Glomerular visceral epithelial cell (primary cell): ENCODE data around the gene MAP2K7.

Source experiments
- DNase-seq: peaks from one replicate; pipeline ENCODE4 v3.0.0-alpha.2; 2016; ENCODE audit errors: extremely low spot score

The MAP2K7 gene

GRCh38 chr19:7866399-7867091, 37.1 kb upstream of the MAP2K7 start:
- DNase-seq = no peak

GRCh38 chr19:7867092-7867844, 36.4 kb upstream of the MAP2K7 start:
- DNase-seq = no peak

- DNase-seq = no peak
Measured at GRCh38 chr19:7868326-7868670, 35.4 kb upstream of the MAP2K7 start.

- DNase-seq = peak; percentile 85
Measured at GRCh38 chr19:7868671-7869452, 34.8 kb upstream of the MAP2K7 start.

GRCh38 chr19:7869453-7869909, 34.2 kb upstream of the MAP2K7 start:
- peak; percentile 50 for DNase-seq

GRCh38 chr19:7869910-7870511, 33.7 kb upstream of the MAP2K7 start:
- peak; percentile 39 for DNase-seq

- DNase-seq = peak; percentile 69
Measured at GRCh38 chr19:7870571-7871436, 32.9 kb upstream of the MAP2K7 start.

GRCh38 chr19:7871437-7872305, 32.0 kb upstream of the MAP2K7 start:
- DNase-seq = peak; percentile 91

GRCh38 chr19:7872306-7873204, 31.1 kb upstream of the MAP2K7 start:
- DNase-seq = no peak

GRCh38 chr19:7873304-7874075, 30.2 kb upstream of the MAP2K7 start:
- no peak for DNase-seq

GRCh38 chr19:7874076-7874896, 29.4 kb upstream of the MAP2K7 start, which contains the start of gene PRR36:
Gene PRR36 (minus strand): TSS chr19:7874390. CDS start chr19:7873689, 701 bp downstream.
- DNase-seq = peak; percentile 44

GRCh38 chr19:7874897-7875273, 28.8 kb upstream of the MAP2K7 start:
- no peak for DNase-seq

GRCh38 chr19:7877249-7877836, 26.3 kb upstream of the MAP2K7 start:
- no peak for DNase-seq

- DNase-seq = no peak
Measured at GRCh38 chr19:7879111-7879807, 24.4 kb upstream of the MAP2K7 start.

- DNase-seq = no peak
Measured at GRCh38 chr19:7879836-7880235, 23.8 kb upstream of the MAP2K7 start.

- DNase-seq = no peak
Measured at GRCh38 chr19:7881910-7882309, 21.8 kb upstream of the MAP2K7 start.
